Measurements from ENCODE around the gene TSEN15. TPM values are rescaled to one million over a fixed set of nuclear protein-coding genes. Genes with fewer than 3 reads are reported as not detected.
A peak's percentile ranks its signal among the peaks of the same experiment; 100 is the strongest.

The TSEN15 gene
- total RNA-seq, 2 donors from 2014 or later = 17.1 to 23.1 TPM

- TF ChIP-seq CTCF (IDR thresholded peaks at IDR 0.05) (no peak), POLR2A (IDR thresholded peaks at IDR 0.05) (no peak)
- intact Hi-C loops (cut with DNase I) = no loop called here
- WGBS, 2 donors = 89 to 91% methylated on average over 3 of the region's 3 CpGs
These were observed 8.8 kb downstream of the TSEN15 start for GRCh38 chr1:184060316-184060715.

GRCh38 chr1:184061396-184062003 is 10.0 kb downstream of the TSEN15 start:
- peaks cover 0 to 2% of the 10 kb centered on the region in 2 donors for H3K36me3 ChIP-seq (replicated peaks in 1 of 2; ENCODE audit: insufficient read depth in 1 of 2, low read depth in 2 of 2)
- no peak overlapping the region for H3K4me3 ChIP-seq
- TF ChIP-seq CTCF (IDR thresholded peaks at IDR 0.05) = no peak
- no peaks in the 10 kb centered on the region for H3K9me3 ChIP-seq
- intact Hi-C loops (cut with DNase I) = no loop called here
- peak overlapping the region in 1 of 4 donors; percentile 41 for H3K27ac ChIP-seq
- no peaks in the 10 kb centered on the region for H3K27me3 ChIP-seq
- WGBS, 2 donors = 9 to 11% methylated on average over 2 of the region's 2 CpGs
- DNase-seq (no peak), ATAC-seq (no peak)
- H3K4me1 ChIP-seq = peaks cover 14% of the 10 kb centered on the region

More at GRCh38 chr1:184060316-184060715, 8.8 kb downstream of the TSEN15 start:
- no peak for ATAC-seq
- no peak for DNase-seq
- Histone ChIP-seq H3K27me3 (no peaks in the 10 kb centered on the region), H3K36me3 (replicated peaks in 1 of 2; ENCODE audit: insufficient read depth in 1 of 2, low read depth in 2 of 2) (no peaks in the 10 kb centered on the region), H3K9me3 (no peaks in the 10 kb centered on the region), H3K4me1 (peaks cover 14% of the 10 kb centered on the region), H3K4me3 (no peak overlapping the region), H3K27ac (no peak overlapping the region)

- WGBS, 2 donors = 93% methylated on average over 3 of the region's 3 CpGs
These were observed 11.2 kb downstream of the TSEN15 start for GRCh38 chr1:184062640-184063286.

GRCh38 chr1:184065559-184065958 is 14.0 kb downstream of the TSEN15 start:
- intact Hi-C loops (cut with DNase I) = no loop called here
- TF ChIP-seq CTCF (IDR thresholded peaks at IDR 0.05) (no peak), POLR2A (IDR thresholded peaks at IDR 0.05) (no peak)
- Histone ChIP-seq H3K9me3 (no peaks in the 10 kb centered on the region), H3K27ac (no peak overlapping the region), H3K4me1 (peaks cover 14% of the 10 kb centered on the region), H3K4me3 (no peak overlapping the region), H3K36me3 (replicated peaks in 1 of 2; ENCODE audit: insufficient read depth in 1 of 2, low read depth in 2 of 2) (peaks cover 0 to 2% of the 10 kb centered on the region in 2 donors), H3K27me3 (no peaks in the 10 kb centered on the region)
- no peak for ATAC-seq
- no peak for DNase-seq

More at GRCh38 chr1:184062640-184063286, 11.2 kb downstream of the TSEN15 start:
- intact Hi-C loops (cut with DNase I) = no loop called here
- H3K9me3 ChIP-seq = no peaks in the 10 kb centered on the region
- H3K36me3 ChIP-seq (replicated peaks in 1 of 2; ENCODE audit: insufficient read depth in 1 of 2, low read depth in 2 of 2) = peaks cover 0 to 2% of the 10 kb centered on the region in 2 donors
- no peak overlapping the region for H3K27ac ChIP-seq
- no peak for TF ChIP-seq POLR2A (IDR thresholded peaks at IDR 0.05)
- TF ChIP-seq CTCF (IDR thresholded peaks at IDR 0.05) = no peak
- peaks cover 14% of the 10 kb centered on the region for H3K4me1 ChIP-seq
- no peak for DNase-seq
- H3K27me3 ChIP-seq = no peaks in the 10 kb centered on the region
- ATAC-seq = no peak
- no peak overlapping the region for H3K4me3 ChIP-seq

- no peaks in the 10 kb centered on the region for H3K27me3 ChIP-seq
- no peak overlapping the region for H3K4me3 ChIP-seq
- no peak for ATAC-seq
- intact Hi-C loops (cut with DNase I) = no loop called here
- H3K4me1 ChIP-seq = no peaks in the 10 kb centered on the region
- DNase-seq = no peak
- no peaks in the 10 kb centered on the region for H3K9me3 ChIP-seq
- TF ChIP-seq POLR2A (IDR thresholded peaks at IDR 0.05) = no peak
- TF ChIP-seq CTCF (IDR thresholded peaks at IDR 0.05) = no peak
- H3K36me3 ChIP-seq (replicated peaks in 1 of 2; ENCODE audit: insufficient read depth in 1 of 2, low read depth in 2 of 2) = peaks cover 0 to 2% of the 10 kb centered on the region in 2 donors
- no peak overlapping the region for H3K27ac ChIP-seq
These were observed 16.8 kb downstream of the TSEN15 start for GRCh38 chr1:184068354-184068753.

Data from body of pancreas (tissue), 4 donors.